ENCODE measurements around the gene TAS2R13. TPM values are rescaled to one million over a fixed set of nuclear protein-coding genes. Genes with fewer than 3 reads are reported as not detected.

Gene TAS2R13
- polyA plus RNA-seq, 2 of the 4 experiments (the other 2 are of a cell fraction): 0.19 TPM; not detected in 1

- ChIA-PET POLR2A (no interaction called here), CTCF (no interaction called here)
- ATAC-seq (no peak), FAIRE-seq (no peak), DNase-seq (ENCODE audit: low read depth in 1 of 2, low spot score in 1 of 2) (no peak)
- no peak for TF ChIP-seq JUNB (IDR thresholded peaks at IDR 0.05)
- TF ChIP-seq CEBPB (IDR thresholded peaks at IDR 0.05): no peak
- no peak for TF ChIP-seq ZNF302 (CRISPR knock-in tag; IDR thresholded peaks at IDR 0.05)
- no peak for TF ChIP-seq TFCP2L1 (CRISPR knock-in tag; IDR thresholded peaks at IDR 0.05)
- TF ChIP-seq RAD21 (conservative IDR thresholded peaks at IDR 0.05 in 1 of 2, IDR thresholded peaks at IDR 0.05 in 1 of 2): no peak
- no peak for TF ChIP-seq TP53 (CRISPR knock-in tag; IDR thresholded peaks at IDR 0.05)
- TF ChIP-seq EHF (CRISPR knock-in tag; IDR thresholded peaks at IDR 0.05): no peak
- no peak for TF ChIP-seq JUN (IDR thresholded peaks at IDR 0.05)
- no peak for TF ChIP-seq RFX5 (IDR thresholded peaks at IDR 0.05)
- TF ChIP-seq, protein P1, sequence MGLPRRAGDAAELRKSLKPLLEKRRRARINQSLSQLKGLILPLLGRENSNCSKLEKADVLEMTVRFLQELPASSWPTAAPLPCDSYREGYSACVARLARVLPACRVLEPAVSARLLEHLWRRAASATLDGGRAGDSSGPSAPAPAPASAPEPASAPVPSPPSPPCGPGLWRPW (IDR thresholded peaks at IDR 0.05): no peak
- no peak overlapping the region for H3K4me2 ChIP-seq
- H3K4me1 ChIP-seq: no peaks in the 10 kb centered on the region
- H3K4me3 ChIP-seq: no peak overlapping the region
- WGBS (ENCODE audit: missing lambda C conversion rate): 78% methylated on average over 8 of the region's 8 CpGs
- peaks cover 1% of the 10 kb centered on the region; the same call in 1 of the 3 replicates for H3K9me3 ChIP-seq
- H3K27ac ChIP-seq: no peak overlapping the region
These were observed 1.0 kb upstream of the TAS2R13 start for GRCh38 chr12:10910380-10910779.

GRCh38 chr12:10904686-10905085 is 4.7 kb downstream of the TAS2R13 start:
- ChIA-PET CTCF (no interaction called here), POLR2A (no interaction called here)
- H3K4me2 ChIP-seq: no peak overlapping the region
- no peak for DNase-seq (ENCODE audit: low read depth in 1 of 2, low spot score in 1 of 2)
- H3K4me1 ChIP-seq: no peaks in the 10 kb centered on the region
- no peak for ATAC-seq
- FAIRE-seq: no peak
- H3K9me3 ChIP-seq: peaks cover 33% of the 10 kb centered on the region; the same call in 2 of the 3 replicates
- WGBS (ENCODE audit: missing lambda C conversion rate): 61% methylated on average over 4 of the region's 4 CpGs
- H3K27ac ChIP-seq: no peak overlapping the region
- H3K4me3 ChIP-seq: no peak overlapping the region
- TF ChIP-seq MAX (IDR thresholded peaks at IDR 0.05) (no peak), ZFP36 (IDR thresholded peaks at IDR 0.05; ENCODE audit: borderline replicate concordance, partially characterized antibody) (no peak), ATOH8 (CRISPR knock-in tag; IDR thresholded peaks at IDR 0.05; ENCODE audit: low read depth) (no peak), ZNF302 (CRISPR knock-in tag; IDR thresholded peaks at IDR 0.05) (no peak), CBX8 (IDR thresholded peaks at IDR 0.05) (no peak), ESRRA (IDR thresholded peaks at IDR 0.05; ENCODE audit: borderline replicate concordance, low read length) (no peak), E2F6 (IDR thresholded peaks at IDR 0.05; ENCODE audit: borderline replicate concordance, low read depth) (no peak), CTCF (IDR thresholded peaks at IDR 0.05) (no peak)

DNA sequence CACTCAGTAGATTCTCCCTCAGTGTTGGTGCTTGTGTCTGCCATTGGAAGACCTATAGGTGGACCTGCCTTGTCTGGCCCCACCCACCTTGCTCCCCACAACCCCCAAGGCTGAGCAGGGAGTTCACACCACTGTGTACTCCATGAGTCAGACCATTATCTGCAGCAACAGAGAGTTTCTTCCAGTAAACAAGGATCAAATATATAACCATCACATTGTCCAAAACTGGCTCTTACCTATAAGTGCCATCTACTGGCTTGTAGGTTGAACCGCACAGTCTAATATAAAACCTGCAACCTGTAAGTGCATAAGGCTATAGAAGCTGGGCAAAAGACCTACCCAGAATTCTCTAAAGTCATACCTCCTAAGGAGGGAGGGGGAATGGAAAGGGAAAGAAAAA is 7.9 kb downstream of the TAS2R13 start:
- POLR2A ChIA-PET: no interaction called here
- FAIRE-seq: no peak
- 95% methylated on average over 1 of the region's 1 CpG for WGBS (ENCODE audit: missing lambda C conversion rate)
- TF ChIP-seq HDAC2 (IDR thresholded peaks at IDR 0.05): no peak
- TF ChIP-seq ATOH8 (CRISPR knock-in tag; IDR thresholded peaks at IDR 0.05; ENCODE audit: low read depth): no peak
- TF ChIP-seq HOXA7 (CRISPR knock-in tag; IDR thresholded peaks at IDR 0.05): no peak
- TF ChIP-seq SMC3 (IDR thresholded peaks at IDR 0.05): no peak
- TF ChIP-seq KDM1A (IDR thresholded peaks at IDR 0.05; ENCODE audit: low read depth): no peak
- TF ChIP-seq RARB (CRISPR knock-in tag; IDR thresholded peaks at IDR 0.05): no peak
- no peak for TF ChIP-seq TFCP2L1 (CRISPR knock-in tag; IDR thresholded peaks at IDR 0.05)
- H3K4me2 ChIP-seq: no peak overlapping the region
- no peak for ATAC-seq
- no peak overlapping the region for H3K27ac ChIP-seq
- no peak overlapping the region for H3K4me3 ChIP-seq
- CTCF ChIA-PET: interaction anchor here (0.7 kb wide), 1 partner anchor 612 kb away, joined by 3 read pairs; no protein-coding TSS in a partner anchor
- DNase-seq (ENCODE audit: low read depth in 1 of 2, low spot score in 1 of 2): no peak
- no peaks in the 10 kb centered on the region for H3K4me1 ChIP-seq
- peaks cover 33% of the 10 kb centered on the region; the same call in 2 of the 3 replicates for H3K9me3 ChIP-seq

Data from A549 (cell line).